GM21723 (cell line): ENCODE results near the gene MAD1L1.
"Not testable (repeated sequence)": the region's sequence is repeated elsewhere in the genome, so short reads cannot be mapped to it uniquely, and the experiment has no call there.

Experiments used
- ATAC-seq: cut with Tn5 transposase; IDR thresholded peaks from one replicate; pipeline ENCODE4 v1.9.1; 2021; ENCODE audit warnings: mild to moderate bottlenecking, moderate library complexity; ENCODE audit not compliant: unreplicated experiment

Gene MAD1L1

DNA sequence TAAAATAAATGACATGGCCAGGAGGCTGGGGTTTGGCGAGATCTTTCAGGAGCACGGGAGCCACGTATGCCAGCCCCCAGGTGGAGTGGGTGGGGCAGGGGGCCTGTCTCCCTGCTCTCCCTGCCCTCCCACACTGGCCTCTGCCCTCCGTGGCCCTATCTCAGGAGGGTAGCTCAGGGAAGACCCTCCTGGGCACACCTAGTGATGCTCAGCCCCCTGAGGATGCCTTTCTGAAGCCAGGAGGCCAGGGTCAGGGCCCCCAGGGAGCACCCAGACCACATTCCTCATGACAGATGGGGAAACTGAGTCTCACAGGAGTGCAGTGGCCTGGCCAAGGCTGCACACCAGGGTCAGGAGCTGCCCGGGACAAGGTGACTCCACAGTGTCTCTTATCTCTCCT lies 339.3 kb downstream of the MAD1L1 start:
- ATAC-seq = no peak

DNA sequence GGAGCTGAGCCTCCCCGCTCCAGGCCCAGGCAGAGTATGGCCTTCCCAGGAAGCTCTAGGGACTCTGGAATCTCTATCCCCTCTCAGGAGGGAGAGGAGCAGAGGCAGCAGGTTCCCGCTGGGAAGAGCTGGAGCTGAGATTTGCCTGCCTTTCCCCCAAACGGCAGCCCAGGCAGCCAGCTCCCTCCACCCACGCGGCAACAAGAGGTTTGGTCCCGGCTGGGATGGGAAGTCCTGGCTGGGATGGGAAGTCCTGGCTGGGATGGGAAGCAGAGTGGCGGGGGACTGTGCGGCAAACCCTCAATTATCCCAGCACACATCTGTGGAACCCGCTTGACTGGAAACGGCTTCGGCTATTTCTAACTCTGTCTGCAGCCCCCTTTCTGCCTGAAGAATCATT lies 339.7 kb downstream of the MAD1L1 start:
- ATAC-seq = no peak

DNA sequence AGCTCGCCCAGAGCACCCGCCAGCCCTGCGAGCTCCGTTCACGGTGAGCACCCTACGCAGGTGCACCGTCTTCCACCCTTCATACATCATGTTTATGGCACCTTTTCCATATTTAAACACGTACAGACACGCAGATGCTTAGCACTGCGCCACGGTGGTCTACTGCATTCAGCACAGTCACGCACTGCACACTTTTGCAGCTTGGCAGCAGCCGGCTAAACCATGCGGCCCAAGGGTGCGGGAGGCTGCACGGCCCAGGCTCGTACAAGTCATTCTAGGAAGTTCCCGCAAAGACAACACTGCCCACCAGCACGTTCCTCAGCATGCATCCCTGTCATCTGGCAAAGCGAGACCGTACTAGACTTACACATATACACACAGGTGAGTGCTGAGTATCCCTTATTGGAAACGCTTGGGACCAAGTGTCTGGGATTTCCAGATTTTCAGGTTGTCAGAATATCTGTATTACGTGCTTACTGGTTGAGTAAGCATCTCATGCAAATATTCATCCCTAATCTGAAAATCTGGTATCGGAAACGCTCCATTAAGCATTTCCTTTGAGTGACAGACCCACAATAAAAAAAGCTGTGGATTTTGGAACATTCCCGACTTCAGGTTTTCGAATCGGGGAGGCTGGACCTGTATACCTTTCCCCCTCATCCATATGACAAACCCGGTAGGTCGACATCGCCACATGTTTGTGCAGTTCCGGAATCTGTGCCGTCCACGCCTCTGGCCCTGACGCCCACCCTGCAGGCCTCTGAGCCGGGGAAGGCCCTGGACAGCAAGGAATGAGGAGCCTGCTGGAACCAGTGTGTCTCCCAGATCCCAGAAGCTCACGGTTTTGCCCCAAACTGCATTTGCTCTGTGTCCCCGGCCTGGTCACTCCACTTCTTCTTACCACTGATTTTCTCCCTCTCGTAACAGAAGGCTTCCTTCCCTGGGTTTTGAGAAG lies 340.5 kb downstream of the MAD1L1 start:
- ATAC-seq = no peak

DNA sequence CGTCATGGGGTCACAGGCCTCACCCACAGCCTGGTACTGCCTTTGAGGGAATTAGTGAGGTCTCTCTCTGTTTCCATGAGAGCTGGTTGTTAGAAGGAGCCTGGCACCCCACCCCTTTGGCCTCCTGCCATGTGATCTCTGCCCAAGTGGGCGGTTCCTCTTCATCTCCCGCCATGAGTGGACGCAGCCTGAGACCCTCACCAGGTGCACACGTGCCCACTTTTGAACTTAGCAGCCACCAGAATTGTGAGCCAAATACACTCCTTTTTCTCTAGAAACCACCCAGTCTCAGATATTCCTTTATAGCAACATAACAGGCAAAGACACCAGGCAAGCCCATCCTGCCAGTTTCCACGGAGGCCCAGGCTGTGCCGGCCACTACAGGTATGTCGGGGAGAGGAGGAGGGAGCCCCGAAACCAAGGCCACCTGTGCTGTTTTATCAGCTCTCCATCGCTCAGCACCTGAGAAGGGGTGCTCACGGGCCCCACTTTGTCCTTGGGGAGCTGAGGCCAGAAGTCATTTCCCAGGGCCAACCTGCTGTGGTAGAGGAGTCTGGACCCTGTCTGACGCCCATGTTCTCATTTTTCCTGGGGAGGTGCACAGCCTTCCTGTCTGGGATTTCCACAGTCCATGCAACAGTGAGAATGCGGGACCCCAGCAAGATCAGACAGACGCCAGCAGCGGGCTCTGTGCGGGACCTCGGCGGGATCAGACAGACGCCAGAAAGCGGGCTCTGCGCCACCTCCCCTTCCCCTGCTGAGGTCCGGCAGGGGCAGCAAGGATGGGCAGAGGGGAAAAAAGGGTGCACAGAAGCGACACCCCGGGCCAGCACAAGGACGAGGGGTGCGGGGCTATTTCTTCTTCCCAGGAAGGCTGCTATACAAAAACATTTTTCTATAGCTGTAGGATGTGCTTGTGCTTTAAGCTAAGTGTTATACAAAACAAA lies 342.2 kb downstream of the MAD1L1 start:
- no peak for ATAC-seq

DNA sequence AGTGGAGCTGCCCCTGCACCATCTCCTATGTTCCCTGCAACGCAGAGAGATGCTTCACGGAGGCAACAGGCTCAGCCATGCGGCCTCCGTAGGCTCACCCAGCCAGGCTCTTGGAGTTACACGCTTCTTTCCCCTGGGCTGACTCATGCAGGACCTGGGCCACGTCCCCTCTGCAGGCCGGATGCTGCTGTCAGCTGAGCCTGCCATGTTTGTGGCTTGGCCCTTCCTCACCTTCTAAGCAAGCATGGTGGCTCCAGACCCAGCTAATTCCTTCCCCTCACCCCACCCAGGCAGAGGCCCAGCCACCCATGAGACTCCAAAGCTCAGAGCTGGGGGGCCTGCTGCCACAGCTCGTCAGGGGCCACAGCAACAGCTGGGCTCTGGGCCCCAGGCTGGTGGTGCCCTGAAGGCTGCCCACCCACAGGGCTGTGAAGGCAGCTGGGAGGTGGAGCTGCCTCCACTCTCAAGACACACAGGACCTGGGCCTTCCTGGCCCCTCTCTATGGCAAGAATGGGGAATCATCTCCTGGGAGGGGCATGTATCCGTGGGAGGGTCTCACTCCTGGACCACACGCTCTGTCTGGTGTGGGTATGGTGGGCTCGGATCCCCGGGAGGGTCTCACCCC lies 343.1 kb downstream of the MAD1L1 start:
- no peak for ATAC-seq

DNA sequence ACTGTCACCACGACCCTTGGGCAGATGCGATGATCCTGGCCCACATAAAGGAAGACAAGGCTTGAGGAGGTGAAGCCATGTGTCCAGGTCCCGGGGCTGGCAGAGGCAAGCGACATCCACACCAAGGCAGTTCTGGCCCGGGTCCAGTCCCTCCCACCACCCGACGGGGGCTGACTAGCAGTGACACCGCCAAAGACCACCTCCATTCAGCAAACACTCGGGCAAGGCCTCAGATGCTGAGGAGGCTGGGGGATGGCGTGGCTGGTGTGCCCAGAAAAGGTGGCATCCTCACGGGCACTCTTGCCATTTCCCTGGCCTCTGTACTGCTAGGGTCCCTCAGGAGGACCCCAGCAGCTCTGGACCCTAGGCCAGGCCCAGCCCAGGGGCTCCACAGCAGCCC lies 343.7 kb downstream of the MAD1L1 start:
- ATAC-seq = no peak

DNA sequence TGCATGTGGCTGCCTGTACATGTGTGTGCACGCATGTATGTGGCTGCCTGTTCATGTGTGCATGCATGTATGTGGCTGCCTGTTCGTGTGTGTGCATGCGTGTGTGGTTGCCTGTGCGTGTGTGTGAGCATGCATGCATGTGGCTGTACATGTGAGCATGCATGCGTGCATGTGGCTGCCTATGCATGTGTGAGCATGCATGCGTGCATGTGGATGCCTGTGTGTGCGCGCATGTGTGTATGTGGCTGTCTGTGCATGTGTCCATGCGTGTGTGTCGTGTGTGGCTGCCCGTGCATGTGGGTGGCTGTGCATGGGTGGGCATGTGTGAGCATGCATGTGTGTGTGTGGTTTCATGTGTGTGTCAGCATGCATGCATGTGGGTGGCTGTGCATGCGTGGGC lies 344.3 kb downstream of the MAD1L1 start:
- ATAC-seq = no peak

DNA sequence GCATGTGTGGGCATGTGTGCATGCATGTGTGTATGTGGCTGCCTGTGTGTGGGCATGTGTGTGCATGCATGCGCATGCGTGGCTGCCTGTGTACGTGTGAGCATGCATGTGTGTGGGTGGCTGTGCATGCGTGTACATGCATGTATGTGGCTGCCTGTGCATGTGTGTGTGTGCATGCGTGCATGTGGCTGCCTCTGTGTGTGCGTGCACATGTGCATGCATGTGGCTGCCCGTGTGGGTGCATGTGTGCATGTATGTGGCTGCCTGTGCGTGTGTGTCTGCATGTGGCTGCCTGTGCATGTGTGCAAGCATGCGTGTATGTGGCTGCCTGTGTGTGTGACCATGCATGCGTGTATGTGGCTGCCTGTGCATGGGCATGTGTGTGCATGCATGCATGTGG lies 345.5 kb downstream of the MAD1L1 start:
- no peak for ATAC-seq

DNA sequence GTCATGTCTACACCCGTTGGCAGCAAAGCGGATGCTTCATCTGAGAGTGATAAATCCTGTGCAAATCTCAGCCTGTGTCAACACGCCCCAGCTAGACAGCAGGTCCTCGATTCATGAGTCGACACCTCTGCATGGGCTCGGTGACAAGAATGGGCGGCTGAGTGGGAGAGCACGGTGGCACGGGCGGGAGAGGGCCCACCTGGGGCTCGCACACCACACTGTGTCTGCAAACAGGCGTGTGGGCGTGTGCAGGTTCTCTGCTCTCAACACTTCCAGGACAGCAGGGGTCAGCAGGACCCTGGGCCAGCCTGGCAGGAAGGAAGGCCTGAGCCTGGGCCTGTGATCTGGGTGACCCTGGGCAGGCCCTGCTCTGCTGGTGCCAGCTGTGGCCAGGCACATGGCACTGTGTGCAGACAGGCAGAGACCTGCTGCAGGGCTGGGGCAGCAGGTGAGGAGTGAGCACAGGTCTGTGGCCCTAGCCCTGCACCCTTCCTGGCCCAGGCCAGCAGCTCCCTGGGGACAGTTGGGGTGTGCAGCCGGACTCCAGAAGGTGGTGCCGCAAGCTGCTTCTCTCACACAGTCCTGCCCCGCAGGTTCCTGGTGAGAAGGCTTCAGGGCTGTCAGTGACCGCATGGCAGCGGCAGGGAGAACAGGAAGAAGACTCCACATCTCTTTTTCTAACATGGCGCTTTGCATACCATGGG lies 346.2 kb downstream of the MAD1L1 start:
- ATAC-seq = no peak

DNA sequence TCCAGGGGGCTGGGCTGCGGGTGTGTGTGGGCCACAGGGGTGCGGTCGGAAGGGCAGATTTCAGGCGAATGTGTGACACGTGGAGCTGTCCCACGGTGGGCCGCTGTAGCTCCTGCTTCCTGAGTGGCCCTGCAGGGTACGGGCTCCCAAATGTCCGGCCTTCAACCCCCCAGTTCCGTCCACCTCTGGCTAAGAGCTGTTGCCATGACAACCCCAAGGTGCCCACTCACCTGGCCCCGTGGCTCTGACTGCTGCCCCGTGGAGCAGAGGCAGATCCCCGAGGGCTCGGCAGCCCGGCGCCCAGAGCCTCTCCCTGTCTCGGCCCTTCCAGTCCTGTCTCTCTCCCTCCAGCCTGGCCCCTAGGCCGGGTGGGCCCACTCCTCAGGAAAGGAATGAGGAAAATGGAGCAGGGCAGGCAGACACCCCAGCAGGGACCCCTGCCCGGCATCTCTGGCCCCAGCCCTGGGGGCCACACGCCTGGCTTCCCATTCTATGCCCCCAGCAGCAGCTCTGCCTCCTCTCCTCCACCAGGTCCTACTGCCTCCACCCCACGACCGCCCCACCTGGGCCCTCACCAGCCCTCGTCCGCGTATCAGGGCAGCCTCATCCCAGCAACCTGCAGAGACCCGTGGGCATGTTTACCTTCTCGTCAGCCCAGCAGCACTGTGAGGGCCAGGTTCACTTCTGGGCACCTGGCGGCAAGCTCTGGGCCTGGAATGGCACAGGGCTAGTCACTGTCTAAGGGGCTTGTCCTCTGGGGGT lies 347.1 kb downstream of the MAD1L1 start:
- no peak for ATAC-seq

DNA sequence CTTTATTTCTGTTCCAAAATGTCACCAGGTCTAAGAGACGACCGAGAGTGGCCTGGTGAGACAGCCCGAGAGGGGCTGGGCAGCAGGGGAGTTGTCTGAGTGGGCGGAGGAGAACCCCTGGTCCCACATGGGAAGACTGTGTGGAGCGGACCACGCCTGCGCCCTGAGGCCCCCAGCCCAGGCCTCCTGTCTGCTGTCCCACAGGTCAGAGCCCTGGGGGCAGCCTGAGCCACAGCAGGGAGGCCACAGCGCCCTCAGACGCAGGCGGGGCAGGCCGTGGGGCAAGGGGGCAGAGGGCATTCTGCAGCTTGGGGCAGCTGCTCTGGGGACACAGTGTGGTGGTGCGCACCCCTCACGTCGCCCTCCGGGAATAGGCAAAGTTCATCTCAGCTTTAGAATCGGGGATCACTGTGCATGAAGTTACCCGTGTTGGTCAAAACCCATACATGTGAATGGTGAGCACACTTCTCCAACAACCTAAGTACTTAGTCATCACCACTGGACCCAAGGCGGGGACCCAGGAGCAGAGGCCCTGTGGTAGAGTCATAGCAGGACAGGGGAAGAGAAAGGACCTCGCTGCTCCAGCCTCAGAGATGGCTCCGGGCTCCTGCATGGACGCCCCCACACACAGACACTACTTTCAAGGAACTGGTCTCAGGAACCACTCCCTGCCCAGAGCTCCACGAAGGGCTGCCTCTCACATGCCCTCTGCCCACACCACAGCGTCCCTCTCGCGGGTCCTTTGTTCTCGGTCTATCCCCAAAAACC lies 348.0 kb downstream of the MAD1L1 start:
- ATAC-seq = no peak

DNA sequence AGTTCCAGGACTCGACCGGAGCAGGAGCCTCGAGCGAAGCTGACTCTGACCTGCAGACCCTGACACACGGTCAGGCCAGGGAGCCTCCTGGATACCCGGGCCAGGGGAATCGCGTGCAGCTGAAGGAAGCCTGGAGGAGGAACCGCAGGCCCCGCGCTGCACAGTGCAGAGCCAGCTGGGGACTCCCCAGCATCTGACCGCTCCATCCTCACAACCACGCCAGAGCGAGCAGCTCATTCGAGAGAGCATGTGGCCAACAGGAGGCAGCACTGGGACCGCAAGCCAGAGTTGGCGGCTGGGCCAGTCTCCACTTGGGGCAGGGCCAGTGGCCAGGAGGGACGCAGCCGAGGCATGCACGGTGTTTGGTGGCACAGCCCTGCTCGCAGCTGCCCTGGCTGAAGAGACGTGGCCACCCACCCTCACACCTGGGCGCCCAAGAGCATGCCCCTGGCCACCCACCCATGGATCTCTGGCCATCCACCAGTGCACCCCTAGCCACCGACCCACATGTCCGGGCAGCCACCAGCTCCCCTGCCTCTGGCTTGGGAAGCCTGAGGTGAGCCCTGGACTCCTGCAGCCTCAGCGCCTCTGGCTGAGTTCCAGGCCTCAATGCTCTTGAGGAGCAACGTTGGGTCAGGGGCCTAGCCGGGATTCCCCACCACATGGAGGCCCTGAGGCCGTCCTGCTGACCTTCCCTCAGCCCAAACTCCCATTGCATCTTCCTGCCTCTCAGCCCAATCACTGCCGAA lies 348.7 kb downstream of the MAD1L1 start:
- ATAC-seq = no peak

DNA sequence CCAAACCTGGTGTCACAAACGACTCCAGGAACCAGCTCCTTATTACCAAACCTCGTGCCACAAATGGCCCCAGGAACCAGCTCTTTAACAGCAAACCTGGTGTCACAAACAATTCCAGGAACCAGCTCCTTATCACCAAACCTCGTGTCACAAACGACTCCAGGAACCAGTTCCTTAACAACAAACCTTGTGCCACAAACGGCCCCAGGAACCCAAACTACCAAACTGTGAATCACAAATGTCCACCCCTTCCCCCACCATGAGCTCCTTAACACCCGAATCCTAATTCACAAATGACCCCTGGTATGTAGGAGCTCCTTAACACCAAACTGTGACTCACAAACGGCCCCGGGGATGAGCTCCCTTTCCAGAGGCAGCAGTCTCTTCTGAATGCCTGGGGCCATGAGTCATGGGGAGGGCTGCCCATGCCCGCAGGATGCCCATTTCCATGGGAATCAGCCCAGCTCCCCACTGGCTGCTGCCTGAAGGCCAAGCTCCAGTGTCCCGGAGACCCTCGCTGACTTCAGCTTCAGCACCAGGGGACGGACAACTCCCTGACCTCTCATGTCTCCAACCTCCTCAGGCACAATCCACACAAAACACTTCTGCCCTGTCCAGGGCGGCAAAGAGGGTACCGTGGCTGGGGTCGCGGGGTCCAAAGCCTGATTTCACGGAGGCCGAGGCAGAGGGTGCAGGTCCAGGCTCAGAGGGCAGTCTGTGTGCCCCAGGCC lies 349.5 kb downstream of the MAD1L1 start:
- ATAC-seq = no peak

DNA sequence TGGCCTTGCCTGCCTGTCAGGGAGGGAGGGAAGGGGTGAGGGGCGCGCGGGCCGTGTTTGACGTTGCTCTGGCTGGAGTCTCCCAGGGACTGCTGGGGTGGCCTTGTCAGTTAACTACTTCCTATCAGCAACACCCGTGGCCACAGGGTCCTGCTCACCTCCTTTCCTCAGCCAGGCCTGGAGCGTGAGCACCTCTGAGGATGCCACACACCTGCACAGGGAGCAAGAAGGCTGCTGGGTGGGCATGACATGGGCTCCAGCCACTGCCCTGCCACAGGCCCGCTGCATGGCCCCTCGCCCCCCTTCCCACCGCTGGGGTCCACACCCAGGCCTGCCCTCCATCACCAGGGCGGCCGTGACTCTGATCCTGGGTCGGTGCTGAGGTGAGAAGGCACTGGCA lies 350.3 kb downstream of the MAD1L1 start:
- ATAC-seq = no peak

DNA sequence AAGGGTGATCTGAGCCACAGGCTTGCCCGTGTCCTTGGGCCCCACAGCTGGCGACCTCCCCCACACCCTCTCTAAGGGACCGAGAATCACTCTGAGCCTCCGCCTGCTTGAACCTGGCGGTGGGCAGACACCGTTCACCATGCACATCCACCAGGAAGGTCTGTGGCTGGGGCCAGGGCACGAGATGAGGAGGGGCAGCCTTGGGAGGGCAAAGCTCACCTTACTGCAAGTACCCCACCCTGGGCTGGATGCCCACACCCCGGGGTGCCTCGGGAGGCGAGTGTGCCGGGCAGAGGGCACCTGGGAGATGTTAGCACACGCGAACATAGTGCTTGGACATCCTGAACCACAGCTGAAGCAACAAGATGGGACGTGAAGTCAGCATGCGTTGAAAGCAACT lies 350.8 kb downstream of the MAD1L1 start:
- ATAC-seq = no peak

DNA sequence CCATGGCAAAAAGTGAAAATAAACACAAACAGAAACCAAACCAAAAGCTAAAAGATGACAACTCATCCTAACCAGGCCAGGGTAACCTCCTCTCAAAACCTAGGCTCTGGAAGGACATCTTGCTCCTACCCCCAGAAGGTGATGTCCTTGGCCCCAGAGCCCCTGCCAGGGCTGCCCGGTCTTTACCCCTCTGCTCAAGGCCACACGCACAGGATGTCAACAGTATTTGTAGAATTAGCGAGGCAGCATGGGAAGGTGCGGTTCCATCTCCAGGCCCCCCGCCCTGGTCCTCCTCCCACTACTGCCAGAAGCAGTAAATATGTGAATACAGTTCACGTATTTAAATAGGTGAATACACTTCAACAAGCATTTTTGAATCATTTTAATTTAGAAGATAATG lies 356.1 kb downstream of the MAD1L1 start:
- ATAC-seq = not testable (repeated sequence)

DNA sequence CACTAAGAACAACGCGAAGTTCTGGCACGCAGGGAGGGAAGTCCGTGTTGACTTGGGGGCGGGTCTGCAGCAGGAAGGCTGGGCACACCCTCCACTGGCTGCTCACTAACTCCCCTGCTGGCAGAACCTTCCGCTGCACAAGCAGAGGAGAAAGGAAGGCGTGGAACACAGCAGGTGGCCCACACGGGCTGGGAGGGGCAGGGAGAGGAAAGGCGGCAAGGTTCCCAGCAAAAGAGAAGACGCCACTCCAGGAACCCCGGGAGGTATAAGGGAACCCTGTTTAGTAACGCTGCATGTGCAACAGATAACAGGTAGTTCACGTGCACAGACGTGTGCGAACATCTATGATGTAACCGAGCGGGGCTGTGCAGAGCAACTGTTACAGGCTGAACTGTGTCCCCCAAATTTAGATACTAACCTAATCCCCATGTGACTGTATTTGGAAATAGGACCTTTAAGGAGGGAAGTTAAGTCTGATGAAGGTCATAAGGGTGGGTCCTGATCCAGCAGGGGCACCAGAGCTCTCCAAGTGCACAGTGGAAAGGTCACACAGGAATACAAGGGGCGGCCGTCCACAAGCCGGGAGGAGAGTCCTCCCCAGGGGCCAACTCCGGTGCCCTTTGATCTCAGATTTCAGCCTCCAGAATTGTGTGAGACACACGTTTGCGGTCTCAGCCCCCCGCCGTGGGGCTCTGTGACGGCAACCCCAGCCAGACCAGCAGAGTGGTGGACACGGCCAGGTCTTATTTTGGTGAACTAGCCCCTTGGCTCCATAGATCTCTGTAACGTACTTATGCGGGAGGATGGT lies 357.1 kb downstream of the MAD1L1 start:
- not testable (repeated sequence) for ATAC-seq
